Cardiac septum (tissue), 1 donor: ENCODE results near the gene ROBO2. TPM values are rescaled to one million over a fixed set of nuclear protein-coding genes. Genes with fewer than 3 reads are reported as not detected.

Experiments
- DNase-seq: peaks from one replicate; pipeline ENCODE4 v3.0.0-alpha.2; 2020; ENCODE audit warnings: low spot score
- intact Hi-C: fragments of 100-400 bp; cut with DNase I; formaldehyde crosslinking; loops from one replicate; pipeline ENCODE4 v1.14.0; 2022
- total RNA-seq: library from RNA; stranded (reverse); fragmentation: NEBNext Ultra II Directional; extraction: Animal tissue kit (Norgen Biotek cat#: 25700); gene quantifications from one replicate; pipeline ENCODE4 v1.2.1, GENCODE V29; 2021
- donor health status: DM: no; HTN: no; CAD: no.

ROBO2 gene
- total RNA-seq, 1 donor from 2014 or later, result 0.11 TPM

GRCh38 chr3:77051591-77051990 lies 11.7 kb downstream of the ROBO2 start:
- no peak for DNase-seq
- intact Hi-C loops, result no loop called here

- intact Hi-C loops, result no loop called here
- no peak for DNase-seq
Measured at GRCh38 chr3:77052051-77052501, 12.2 kb downstream of the ROBO2 start.

DNA sequence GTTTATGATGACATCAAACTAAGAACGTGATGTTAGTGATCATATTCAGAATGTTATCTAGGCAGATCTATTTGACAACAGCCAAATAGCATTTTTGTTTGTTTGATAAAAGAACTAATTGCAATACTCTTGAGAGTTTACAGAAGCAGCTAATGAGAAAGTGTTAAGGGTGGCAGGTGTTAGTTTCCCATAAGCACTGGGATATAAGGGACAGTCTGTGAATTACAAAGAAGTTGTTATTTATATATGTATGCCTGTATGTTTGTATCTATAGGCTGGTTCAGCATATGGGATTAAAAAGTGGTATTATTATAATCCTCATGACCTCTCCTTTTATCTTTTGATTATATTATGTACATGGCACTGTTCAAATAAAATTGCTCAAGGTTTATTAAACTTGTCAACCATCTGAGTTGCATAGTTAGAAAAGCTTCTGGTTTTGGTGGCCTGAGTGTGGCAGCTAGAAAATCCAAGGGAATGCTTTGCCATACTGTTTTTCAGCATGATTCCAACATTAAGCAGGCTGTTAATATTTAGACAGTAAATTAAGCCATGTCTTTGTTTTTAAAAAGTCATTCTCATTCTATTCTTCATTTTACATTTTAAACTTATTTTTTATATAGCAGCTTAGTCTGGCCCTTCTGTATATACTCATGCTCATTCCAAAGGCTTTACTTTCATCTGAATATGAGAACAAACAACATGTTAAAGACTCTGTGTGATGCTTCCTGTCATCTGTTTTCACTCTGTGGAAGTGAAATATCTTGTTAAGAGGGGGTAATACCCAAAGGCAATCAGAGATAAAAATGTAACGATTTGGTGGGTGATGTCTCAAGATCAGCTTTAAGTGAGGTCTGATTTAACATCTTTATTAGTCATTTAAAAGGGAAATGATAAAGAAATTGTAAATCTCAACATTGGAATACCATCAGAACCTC lies 13.1 kb downstream of the ROBO2 start:
- intact Hi-C loops, result no loop called here
- DNase-seq, result no peak

DNA sequence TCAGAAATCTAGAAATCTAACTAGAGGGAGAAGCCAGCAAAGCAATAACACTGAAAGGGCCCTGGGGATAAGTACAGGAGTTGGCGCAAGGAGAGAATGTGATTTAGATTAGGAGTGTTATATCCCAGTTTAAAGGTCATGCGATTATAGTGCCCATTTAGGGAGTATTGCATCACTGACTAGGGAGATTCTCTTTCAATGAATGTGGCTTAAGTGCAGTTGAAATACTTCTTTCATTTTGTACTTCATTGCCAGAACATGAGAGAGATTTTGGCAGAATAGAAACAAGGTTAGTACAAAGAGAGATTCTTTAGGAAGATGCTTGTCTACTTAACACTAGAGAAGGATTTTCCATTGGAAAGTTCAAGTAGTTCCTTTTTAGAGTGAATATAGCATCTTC lies 13.9 kb downstream of the ROBO2 start:
- no peak for DNase-seq
- intact Hi-C loops, result no loop called here

- intact Hi-C loops, result no loop called here
- no peak for DNase-seq
Measured at GRCh38 chr3:77055841-77056341, 16.0 kb downstream of the ROBO2 start.

- intact Hi-C loops, result no loop called here
- no peak for DNase-seq
Measured at GRCh38 chr3:77059354-77059753, 19.5 kb downstream of the ROBO2 start.

GRCh38 chr3:77063423-77063822 lies 23.5 kb downstream of the ROBO2 start:
- DNase-seq, result no peak
- intact Hi-C loops, result no loop called here

DNA sequence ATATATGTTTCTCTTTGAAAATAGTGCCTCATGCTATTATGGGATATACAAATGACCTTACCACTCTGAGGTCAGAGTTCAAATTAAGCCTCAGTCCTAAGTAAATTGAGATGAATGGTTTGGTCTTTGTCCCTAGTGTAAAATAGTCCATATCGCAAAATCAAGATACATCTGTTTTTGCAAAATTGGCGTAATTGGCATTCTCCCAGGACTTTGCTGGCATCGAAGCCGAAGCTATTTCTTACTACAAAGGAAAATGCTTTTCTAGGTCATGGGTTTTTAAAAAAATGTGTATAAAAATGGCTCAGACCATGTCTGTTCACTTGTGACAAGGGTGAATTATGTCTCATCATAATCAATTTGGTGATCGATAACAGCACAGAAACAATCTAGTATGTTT lies 25.9 kb downstream of the ROBO2 start:
- intact Hi-C loops, result no loop called here
- DNase-seq, result no peak

DNA sequence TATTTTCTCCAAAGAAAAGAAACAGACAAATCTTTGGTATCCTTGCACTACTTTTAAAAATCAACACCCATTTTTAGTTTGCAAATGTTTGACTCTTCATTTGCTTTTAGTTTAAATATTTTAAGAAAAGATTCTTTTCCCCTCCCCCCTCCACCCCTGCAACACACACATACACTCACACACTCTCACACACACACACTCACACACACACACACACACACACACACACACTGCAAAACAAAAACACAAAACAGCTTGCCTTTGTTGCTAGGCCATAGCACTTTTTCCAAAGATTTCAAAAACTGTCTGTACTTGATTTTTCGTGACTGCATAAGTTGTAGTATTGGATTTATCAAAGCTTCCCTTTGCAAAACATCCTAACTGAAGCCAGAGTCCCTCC lies 26.9 kb downstream of the ROBO2 start:
- DNase-seq, result no peak
- intact Hi-C loops, result no loop called here

GRCh38 chr3:77068808-77069207 lies 28.9 kb downstream of the ROBO2 start:
- no peak for DNase-seq
- intact Hi-C loops, result no loop called here

- intact Hi-C loops, result no loop called here
- no peak for DNase-seq
Measured at GRCh38 chr3:77071364-77071763, 31.5 kb downstream of the ROBO2 start.

DNA sequence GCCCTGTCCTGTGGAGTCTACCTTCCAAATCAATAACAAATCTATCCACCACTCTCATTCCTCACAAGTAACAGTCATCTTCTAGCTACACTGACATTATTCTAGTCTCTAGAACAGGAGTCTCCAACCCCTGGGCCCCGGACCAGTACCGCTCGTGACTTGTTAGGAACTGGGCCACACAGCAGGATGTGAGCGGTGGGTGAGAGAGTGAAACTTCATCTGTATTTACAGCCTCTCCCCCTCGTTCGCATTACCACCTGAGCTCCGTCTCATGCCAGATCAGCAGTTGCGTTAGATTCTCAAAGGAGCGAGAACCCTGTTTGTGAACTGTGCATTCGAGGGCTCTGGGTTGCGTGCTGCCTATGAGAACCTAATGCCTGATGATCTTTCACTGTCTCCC lies 31.9 kb downstream of the ROBO2 start:
- intact Hi-C loops, result no loop called here
- DNase-seq, result no peak

GRCh38 chr3:77072232-77072631 lies 32.3 kb downstream of the ROBO2 start:
- intact Hi-C loops, result no loop called here
- no peak for DNase-seq

- DNase-seq, result no peak
- intact Hi-C loops, result no loop called here
Measured at GRCh38 chr3:77078279-77078678, 38.4 kb downstream of the ROBO2 start.

DNA sequence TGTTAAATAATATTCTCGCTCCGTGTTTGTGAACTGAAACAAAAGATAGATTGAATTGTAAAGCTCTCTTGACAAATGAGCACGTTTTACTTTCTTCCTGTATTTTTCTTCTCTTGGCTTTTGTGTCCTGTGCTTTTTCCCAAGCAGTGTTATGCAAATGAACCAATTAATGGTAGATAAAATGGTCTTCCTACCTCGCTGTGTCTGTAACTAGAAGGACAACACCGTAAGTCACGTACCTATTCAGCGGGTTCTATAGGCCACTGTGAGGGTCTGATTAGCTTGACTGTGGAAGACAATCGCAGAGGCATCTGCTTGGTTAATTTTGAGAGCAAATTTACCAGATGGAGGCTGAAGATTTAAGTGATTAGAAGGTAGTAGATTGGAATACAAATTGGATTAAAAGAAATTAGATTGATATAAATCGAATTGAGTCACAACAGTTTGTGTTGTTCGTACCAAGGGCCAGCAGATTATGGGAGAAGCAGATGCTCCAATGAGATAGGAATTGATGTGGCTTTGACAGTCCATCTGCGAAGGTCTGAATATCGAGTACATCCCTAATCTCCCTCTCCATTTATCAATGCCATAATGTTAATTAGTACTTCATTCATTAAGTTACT lies 40.2 kb downstream of the ROBO2 start:
- DNase-seq, result no peak
- intact Hi-C loops, result no loop called here

DNA sequence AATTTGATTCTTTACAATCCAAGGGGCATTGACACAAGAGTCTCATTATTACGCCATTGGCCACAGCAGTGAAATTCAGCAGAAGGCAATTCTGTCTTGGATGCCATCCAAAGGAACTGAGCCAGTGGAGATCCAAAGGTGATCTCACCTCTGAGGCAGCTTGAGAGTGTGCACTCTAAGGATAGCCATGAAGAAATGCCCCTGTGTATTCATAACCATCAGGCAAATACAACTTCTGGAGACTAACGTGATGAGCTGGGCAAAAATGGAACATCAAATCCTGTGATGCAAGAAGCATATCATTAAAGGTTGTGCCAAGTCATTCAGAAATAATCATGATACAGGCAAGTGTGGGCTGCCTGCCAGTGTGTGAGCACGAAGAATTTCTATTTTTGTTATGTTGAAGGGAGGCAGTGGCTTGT lies 41.4 kb downstream of the ROBO2 start:
- no peak for DNase-seq

GRCh38 chr3:77084511-77084910 lies 44.6 kb downstream of the ROBO2 start:
- no peak for DNase-seq
- intact Hi-C loops, result no loop called here

More for the DNA sequence above, 41.4 kb downstream of the ROBO2 start:
- intact Hi-C loops, result no loop called here

GRCh38 chr3:77086408-77086807 lies 46.5 kb downstream of the ROBO2 start:
- intact Hi-C loops, result no loop called here
- no peak for DNase-seq

GRCh38 chr3:77091809-77092208 lies 51.9 kb downstream of the ROBO2 start:
- DNase-seq, result no peak
- intact Hi-C loops, result no loop called here

- no peak for DNase-seq
- intact Hi-C loops, result no loop called here
Measured at GRCh38 chr3:77093101-77093500, 53.2 kb downstream of the ROBO2 start.

DNA sequence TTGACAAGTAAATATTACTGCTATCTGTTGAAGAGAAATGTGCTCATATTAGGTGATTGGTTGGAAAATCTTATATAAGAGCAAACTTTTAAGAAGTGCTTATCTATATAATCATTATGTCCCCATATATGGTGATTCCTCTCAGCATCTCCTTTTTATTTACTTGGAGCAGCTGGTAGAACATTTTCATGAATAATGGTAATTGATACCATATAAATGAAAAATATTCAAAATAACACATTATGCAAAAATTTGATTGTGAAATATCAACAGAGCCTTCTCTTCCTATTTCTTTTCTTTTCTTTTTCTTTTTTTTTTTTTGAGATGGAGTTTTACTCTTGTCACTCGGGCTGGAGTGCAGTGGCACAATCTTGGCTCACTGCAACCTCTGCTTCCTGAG lies 56.2 kb downstream of the ROBO2 start:
- intact Hi-C loops, result no loop called here
- DNase-seq, result no peak
